ENCODE data around the gene RABEP1.
A peak's percentile ranks its signal among the peaks of the same experiment; 100 is the strongest.
"Not testable (repeated sequence)": the region's sequence is repeated elsewhere in the genome, so short reads cannot be mapped to it uniquely, and the experiment has no call there.

Gene RABEP1

GRCh38 chr17:5281814-5282641 lies at the start of gene RABEP1:
TSS of gene RABEP1 (plus strand) at chr17:5282284. CDS start at chr17:5282487, 203 bp downstream.
- peak; percentile 87 for DNase-seq (ENCODE audit: low read depth)

DNA sequence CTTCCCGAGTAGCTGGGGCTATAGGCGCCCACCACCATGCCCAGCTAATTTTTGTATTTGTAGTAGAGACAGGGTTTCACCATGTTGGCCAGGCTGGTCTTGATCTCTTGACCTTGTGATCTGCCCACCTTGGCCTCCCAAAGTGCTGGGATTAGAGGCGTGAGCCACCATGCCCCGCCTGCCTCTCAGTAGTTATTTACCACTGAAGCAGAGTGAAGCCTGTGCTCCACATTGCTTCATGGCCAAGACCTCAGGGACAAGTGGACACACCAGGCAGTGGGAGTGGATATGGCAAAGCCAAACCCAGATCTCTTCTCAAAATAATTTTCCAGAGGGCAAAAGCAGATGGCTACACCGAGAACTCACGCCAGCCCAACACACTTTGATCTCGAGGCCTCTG lies 48.6 kb upstream of the RABEP1 start:
- DNase-seq (ENCODE audit: low read depth), result not testable (repeated sequence)

DNA sequence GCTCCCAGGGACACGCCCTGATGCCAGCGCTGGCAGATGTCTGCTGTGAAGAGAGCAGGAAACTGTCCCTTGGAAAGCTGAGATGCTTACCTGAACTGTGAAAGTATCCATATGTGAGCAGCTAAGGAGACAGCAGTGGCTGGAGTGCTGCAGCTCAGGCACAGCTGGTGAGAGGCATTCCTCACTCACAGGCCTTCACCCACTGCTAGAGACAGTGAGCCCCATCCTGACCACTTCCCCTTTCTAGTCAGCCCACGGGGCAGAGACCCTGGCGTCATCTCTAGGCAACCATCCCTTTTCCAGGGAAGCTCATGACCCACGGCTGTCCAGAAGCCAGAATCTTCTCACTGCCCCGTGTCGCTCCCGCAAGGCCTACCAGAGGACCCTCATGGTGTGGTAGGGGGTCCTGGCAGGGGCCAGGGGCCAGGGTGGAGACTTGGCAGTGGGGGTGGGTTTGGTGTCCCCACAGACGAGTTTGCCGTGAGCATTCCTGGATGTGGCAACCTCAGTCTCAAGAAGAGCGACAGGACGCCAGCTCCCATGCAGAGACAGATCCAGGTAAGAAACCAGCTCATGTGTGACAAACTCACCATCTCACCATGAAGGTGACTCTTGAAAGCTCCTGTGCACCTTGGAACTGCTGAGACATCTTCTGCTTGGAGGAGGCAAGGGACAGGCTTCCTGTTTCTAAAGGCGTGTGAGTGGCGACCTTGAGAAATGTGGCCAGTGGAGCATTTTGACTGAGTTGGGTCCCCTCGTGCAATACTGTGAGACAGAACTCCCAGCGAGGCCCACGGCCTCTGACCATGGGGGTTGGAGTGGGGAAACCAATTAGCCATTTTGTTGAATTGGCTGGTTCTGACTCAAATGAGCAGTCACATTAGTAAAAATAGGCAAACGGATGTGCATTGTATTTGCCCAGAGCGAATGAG lies 47.2 kb upstream of the RABEP1 start, which contains the start of gene SCIMP:
SCIMP (minus strand) TSS at position 216 of the 932 bp plus-strand sequence; CDS start at position 111, 105 bp downstream.
- no peak for DNase-seq (ENCODE audit: low read depth)

GRCh38 chr17:5236938-5237540 lies 45.0 kb upstream of the RABEP1 start:
- DNase-seq (ENCODE audit: low read depth), result no peak

GRCh38 chr17:5237541-5238016 lies 44.5 kb upstream of the RABEP1 start:
- DNase-seq (ENCODE audit: low read depth), result peak; percentile 11

GRCh38 chr17:5238333-5238732 lies 43.8 kb upstream of the RABEP1 start:
- DNase-seq (ENCODE audit: low read depth), result no peak

DNA sequence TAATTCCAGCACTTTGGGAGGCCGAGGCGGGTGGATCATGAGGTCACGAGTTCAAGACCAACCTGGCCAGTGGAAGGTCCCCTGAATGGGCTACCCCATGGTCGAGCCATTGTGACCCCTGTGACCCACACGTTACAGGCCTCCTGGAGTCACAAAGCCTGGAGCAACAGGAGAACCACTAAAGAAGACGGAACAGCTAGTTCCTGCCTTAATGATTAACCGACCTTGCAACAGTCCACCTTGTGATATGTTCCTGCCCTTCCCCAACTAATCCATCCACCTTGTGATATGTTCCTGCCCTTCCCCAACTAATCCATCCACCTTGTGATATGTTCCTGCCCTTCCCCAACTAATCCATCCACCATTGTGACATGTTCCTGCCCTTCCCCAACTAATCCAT lies 42.3 kb upstream of the RABEP1 start:
- DNase-seq (ENCODE audit: low read depth), result not testable (repeated sequence)

DNA sequence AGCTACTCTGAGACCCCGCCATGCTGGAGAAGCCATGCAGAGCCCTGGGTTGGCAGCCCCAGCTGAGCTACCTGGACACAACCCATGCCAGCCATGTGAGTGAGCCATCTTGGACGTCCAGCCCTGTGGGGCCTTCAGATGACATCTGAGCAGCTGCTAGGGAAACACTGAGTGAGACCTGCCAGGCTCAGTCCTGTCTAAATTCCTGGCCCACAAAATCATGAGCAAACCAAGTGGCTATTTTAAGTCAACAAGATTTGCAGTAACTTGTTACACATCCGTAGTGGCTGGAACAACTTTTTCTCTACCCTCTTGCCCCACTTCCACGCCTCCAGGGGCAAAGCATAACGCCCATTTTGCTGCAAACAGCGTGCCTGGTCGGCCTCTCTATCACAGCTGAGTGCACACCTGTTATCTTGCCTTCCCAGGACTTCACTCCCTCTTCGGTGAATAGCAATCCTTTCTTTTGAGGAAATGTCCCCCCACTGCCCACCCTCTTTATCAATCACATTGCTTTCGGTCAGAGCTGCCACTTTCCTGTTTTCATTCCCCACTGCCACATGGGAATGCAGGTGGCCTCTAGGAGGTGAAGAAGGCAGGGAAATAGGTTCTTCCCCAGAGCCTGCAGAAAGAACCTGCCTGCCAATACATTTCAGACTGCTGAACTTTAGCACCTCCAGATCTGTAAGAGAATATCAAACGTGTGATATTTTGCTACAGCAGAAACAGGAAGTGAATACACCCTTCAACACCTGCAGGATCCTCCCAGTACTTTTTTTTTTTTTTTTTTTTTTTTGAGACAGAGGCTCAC lies 40.0 kb upstream of the RABEP1 start:
- no peak for DNase-seq (ENCODE audit: low read depth)

DNA sequence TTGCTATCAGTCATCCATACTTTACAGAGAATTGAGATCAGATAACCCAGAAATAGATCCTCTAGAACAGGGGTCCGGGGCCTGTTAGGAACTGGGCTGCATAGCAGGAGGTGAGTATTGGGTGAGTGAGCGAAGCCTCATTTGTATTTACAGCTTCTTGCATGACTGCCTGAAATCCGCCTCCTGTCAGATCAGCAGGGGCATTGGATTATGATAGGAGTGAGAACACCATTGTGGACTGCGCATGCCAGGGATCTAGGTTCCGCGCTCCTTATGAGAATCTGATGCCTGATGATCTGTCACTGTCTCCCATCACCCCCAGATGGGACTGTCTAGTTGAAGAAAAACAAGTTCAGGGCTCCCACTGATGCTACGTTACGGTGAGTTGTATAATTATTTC lies 34.5 kb upstream of the RABEP1 start:
- no peak for DNase-seq (ENCODE audit: low read depth)

DNA sequence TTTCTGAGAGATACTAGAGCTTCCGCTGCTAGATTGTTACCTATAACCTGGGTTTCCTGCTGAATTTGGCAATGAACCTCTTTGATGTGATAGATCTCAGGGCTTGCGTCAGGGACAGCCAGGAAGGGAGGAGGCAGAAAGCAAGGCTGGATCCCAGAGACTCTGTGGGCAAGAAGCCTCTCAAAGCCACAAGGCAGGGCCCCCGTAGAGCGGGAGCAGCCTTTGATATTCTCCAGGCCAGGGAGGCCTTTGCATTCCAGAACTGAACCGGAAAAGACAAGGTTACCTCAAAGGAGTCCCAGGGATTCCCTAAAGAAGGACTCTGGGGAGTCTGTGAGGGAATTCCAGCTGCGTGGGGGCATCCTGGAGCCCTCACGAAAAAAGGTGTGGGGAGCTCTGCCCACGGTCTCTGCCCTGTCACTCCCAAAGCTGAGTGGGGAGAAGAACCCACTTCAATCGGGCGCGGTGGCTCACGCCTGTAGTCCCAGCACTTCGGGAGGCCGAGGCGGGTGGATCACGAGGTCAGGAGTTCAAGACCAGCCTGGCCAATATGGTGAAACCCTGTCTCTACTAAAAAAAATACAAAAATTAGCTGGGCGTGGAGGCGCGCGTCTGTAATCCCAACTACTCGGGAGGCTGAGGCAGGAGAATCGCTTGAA lies 33.1 kb upstream of the RABEP1 start:
- no peak for DNase-seq (ENCODE audit: low read depth)

DNA sequence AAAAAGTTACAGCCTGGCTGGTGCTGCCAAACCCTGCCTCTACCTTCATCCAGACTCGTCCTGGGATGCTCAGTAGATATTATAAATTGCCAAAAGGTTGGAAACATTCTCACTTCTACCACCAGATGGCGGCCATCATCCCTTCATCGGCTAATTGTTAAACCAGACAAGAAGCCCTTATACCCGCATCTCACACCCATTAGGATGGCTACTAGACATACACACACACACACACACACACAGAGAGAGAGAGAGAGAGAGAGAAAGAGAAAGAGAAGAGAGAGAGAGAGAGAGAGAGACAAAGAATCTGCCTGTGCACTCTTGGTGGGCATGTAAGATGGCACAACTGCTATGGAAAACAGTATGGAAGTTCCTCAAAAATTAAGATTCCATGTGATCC lies 32.5 kb upstream of the RABEP1 start:
- DNase-seq (ENCODE audit: low read depth), result peak; percentile 26

DNA sequence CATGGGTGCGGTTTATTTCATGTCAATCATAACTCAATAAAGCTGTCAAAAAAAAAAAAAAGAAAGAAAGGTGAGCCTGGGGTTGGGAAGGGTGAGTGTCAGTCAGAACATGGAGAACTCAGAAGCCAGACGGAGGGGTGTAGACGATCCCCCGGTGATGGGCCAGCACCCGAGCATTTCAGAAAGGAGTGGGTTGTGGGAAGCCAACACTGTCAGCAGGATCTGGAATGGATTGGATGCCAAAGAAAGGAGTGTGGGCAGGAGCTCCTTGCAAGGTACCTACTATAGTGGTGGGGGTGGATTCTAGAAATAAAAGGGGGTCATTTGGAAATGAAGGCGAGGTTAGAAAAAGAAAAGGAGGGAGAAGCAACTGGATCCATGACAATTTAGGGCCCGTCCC lies 27.7 kb upstream of the RABEP1 start:
- DNase-seq (ENCODE audit: low read depth), result no peak

DNA sequence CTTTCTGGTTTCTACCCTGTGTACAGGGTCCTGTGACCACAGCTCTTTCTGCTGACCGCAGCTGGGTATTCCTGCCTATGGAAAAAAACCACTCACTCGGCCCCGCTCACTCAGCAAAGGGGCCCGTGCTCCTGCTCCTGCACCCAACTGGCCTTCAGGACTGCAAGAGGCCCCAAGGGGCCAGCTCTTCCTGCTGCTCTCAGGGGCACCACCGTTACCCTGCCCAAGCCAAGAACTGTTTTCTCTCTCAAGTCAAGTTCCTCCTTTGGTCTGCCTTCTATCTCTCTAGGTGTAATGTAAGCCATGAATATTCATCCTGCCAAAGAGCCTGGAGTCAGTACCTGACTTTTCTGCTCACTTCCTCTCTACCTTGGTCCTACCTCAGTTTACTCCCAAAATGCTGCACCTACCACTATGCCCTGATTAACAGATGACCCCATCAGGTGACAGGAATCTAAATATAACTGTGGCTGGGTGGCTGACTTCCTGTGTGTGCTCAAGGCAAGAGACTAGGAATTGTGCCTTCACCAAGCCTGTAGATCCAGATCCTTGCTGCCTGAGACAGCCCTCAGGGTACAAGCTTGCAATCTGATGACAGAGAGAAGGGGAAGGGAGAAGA lies 27.1 kb upstream of the RABEP1 start:
- DNase-seq (ENCODE audit: low read depth), result no peak

- DNase-seq (ENCODE audit: low read depth), result no peak
Measured at GRCh38 chr17:5257124-5257523, 25.0 kb upstream of the RABEP1 start.

GRCh38 chr17:5260542-5260941 lies 21.5 kb upstream of the RABEP1 start:
- no peak for DNase-seq (ENCODE audit: low read depth)

GRCh38 chr17:5262416-5262991 lies 19.6 kb upstream of the RABEP1 start:
- DNase-seq (ENCODE audit: low read depth), result no peak

- DNase-seq (ENCODE audit: low read depth), result no peak
Measured at GRCh38 chr17:5263441-5263840, 18.6 kb upstream of the RABEP1 start.

DNA sequence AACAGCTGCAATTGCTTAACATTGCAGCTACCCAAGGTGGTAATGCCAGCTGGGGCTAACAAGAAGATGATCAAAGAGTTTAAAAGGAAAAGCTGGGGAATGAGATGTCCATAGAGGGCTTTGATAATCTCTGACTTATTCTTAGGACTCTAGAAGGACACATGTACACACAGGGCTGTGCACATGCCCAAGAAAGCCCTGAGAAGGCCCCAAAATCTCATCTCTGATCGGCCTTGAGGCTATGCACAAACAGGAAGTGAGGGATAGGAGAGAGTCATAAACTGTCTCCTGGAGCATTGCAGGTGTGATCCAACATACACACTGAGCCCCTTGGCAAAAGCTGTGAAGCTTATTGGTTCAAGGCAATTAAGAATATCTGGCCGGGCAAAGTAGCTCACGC lies 17.2 kb upstream of the RABEP1 start:
- no peak for DNase-seq (ENCODE audit: low read depth)

- no peak for DNase-seq (ENCODE audit: low read depth)
Measured at GRCh38 chr17:5269241-5269960, 12.7 kb upstream of the RABEP1 start.

All from stimulated activated CD8-positive, alpha-beta memory T cell treated with anti-CD3 and anti-CD28 coated beads, Interleukin-15, amount 100 ng/mL, for 1 hour (primary cell).